Activated T-cell treated with anti-CD3 and anti-CD28 coated beads, Interleukin-2, amount 50 U/mL, for 1 hour (primary cell): ENCODE measurements around the gene PKNOX1.
"Not testable (repeated sequence)": the region's sequence is repeated elsewhere in the genome, so short reads cannot be mapped to it uniquely, and the experiment has no call there.

Experiments
- DNase-seq: peaks from one replicate; pipeline ENCODE4 v3.0.0-alpha.2; 2020

Gene PKNOX1

GRCh38 chr21:43064265-43064917 is 90.0 kb downstream of the PKNOX1 start:
- DNase-seq = not testable (repeated sequence)

GRCh38 chr21:43065991-43066390 is 91.6 kb downstream of the PKNOX1 start:
- not testable (repeated sequence) for DNase-seq

GRCh38 chr21:43066690-43067089 is 92.3 kb downstream of the PKNOX1 start:
- DNase-seq = not testable (repeated sequence)

- DNase-seq = not testable (repeated sequence)
Observed at GRCh38 chr21:43068065-43068464, 93.7 kb downstream of the PKNOX1 start.

- not testable (repeated sequence) for DNase-seq
Observed at GRCh38 chr21:43069682-43070081, 95.3 kb downstream of the PKNOX1 start.

- DNase-seq = not testable (repeated sequence)
Observed at GRCh38 chr21:43072742-43073141, 98.4 kb downstream of the PKNOX1 start.

- not testable (repeated sequence) for DNase-seq
Observed at GRCh38 chr21:43074401-43075169, 100.2 kb downstream of the PKNOX1 start.

GRCh38 chr21:43075170-43076022 is 101.0 kb downstream of the PKNOX1 start, which contains the start of gene CBS:
Gene CBS (minus strand): TSS chr21:43075835. CDS start chr21:43072193, 3,642 bp downstream.
- not testable (repeated sequence) for DNase-seq

- DNase-seq = not testable (repeated sequence)
Observed at GRCh38 chr21:43076023-43076637, 101.8 kb downstream of the PKNOX1 start.

- DNase-seq = not testable (repeated sequence)
Observed at GRCh38 chr21:43076643-43077042, 102.3 kb downstream of the PKNOX1 start.

GRCh38 chr21:43082587-43083300 is 108.4 kb downstream of the PKNOX1 start:
- DNase-seq = not testable (repeated sequence)
